ENCODE results near the gene NDFIP2.
A peak's percentile ranks its signal among the peaks of the same experiment; 100 is the strongest.

NDFIP2 gene

GRCh38 chr13:79532576-79532975, 51.6 kb downstream of the NDFIP2 start:
- no peak overlapping the region for H3K4me3 ChIP-seq (ENCODE audit: low read depth, low read length)
- TF ChIP-seq, protein P1, sequence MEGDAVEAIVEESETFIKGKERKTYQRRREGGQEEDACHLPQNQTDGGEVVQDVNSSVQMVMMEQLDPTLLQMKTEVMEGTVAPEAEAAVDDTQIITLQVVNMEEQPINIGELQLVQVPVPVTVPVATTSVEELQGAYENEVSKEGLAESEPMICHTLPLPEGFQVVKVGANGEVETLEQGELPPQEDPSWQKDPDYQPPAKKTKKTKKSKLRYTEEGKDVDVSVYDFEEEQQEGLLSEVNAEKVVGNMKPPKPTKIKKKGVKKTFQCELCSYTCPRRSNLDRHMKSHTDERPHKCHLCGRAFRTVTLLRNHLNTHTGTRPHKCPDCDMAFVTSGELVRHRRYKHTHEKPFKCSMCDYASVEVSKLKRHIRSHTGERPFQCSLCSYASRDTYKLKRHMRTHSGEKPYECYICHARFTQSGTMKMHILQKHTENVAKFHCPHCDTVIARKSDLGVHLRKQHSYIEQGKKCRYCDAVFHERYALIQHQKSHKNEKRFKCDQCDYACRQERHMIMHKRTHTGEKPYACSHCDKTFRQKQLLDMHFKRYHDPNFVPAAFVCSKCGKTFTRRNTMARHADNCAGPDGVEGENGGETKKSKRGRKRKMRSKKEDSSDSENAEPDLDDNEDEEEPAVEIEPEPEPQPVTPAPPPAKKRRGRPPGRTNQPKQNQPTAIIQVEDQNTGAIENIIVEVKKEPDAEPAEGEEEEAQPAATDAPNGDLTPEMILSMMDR (IDR thresholded peaks at IDR 0.05; ENCODE audit: low read depth, low read length) = no peak
- TF ChIP-seq POLR2A (IDR thresholded peaks at IDR 0.05; ENCODE audit: extremely low read depth, insufficient read length) = no peak
- no peak for TF ChIP-seq MYC (IDR thresholded peaks at IDR 0.05; ENCODE audit: low read depth, low read length)
- no peak for TF ChIP-seq MAX (IDR thresholded peaks at IDR 0.05; ENCODE audit: low read depth, low read length)
- no peak for DNase-seq (ENCODE audit: low read depth)

DNA sequence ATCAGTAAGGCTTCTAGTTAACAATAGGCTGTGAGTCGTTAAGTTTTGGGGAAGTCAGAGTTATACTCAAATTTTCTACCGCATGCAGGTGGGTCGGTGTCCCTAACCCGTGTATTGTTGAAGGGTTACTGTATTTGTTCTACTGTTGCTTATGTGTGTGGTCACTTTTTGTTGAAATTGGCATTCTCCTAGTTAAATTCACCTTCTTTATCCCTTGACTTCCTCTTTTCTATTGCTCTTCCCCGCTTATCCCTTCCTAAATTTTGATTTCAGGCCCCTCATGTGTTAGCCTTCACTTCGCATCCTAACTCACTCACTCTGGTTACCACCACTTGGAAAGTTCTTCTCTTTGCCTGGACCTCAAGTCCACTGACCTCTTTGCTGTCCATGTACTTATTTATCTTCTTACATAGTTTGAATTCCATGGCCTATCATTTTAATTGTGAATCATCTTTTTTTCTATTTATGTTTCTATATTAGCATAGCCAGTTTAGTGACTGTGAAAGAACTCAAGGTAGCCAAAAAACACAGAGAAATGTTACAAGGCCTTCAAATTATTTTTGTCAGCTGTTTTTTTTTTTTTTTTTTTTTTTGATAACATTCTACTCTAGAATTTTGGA, 52.9 kb downstream of the NDFIP2 start:
- DNase-seq (ENCODE audit: low read depth) = peak; percentile 10
- no peak overlapping the region for H3K4me3 ChIP-seq (ENCODE audit: low read depth, low read length)
- TF ChIP-seq, protein P1 (IDR thresholded peaks at IDR 0.05; ENCODE audit: low read depth, low read length) = no peak
- TF ChIP-seq MYC (IDR thresholded peaks at IDR 0.05; ENCODE audit: low read depth, low read length) (no peak), POLR2A (IDR thresholded peaks at IDR 0.05; ENCODE audit: extremely low read depth, insufficient read length) (no peak), MAX (IDR thresholded peaks at IDR 0.05; ENCODE audit: low read depth, low read length) (no peak)

GRCh38 chr13:79534596-79534995, 53.6 kb downstream of the NDFIP2 start:
- TF ChIP-seq POLR2A (IDR thresholded peaks at IDR 0.05; ENCODE audit: extremely low read depth, insufficient read length) (no peak), MAX (IDR thresholded peaks at IDR 0.05; ENCODE audit: low read depth, low read length) (no peak), MYC (IDR thresholded peaks at IDR 0.05; ENCODE audit: low read depth, low read length) (no peak)
- TF ChIP-seq, protein P1 (IDR thresholded peaks at IDR 0.05; ENCODE audit: low read depth, low read length) = no peak
- H3K4me3 ChIP-seq (ENCODE audit: low read depth, low read length) = no peak overlapping the region
- no peak for DNase-seq (ENCODE audit: low read depth)

DNA sequence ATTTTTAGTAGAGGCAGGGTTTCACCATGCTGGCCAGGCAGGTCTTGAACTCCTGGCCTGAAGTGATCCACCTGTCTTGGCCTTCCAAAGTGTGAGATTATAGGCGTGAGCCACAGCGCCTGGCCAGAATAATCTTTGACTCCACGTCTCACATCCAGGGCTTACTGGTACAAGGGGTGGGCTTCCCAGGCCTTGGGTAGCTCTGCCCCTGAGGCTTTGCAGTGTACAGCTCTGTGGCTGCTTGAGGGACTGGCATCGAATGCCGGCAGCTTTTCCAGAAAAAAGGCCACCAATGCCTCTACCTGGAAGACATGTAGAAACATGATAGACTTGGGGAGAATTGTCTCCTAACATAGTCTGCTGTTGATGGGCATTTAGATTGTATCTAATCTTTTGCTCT, 57.8 kb downstream of the NDFIP2 start:
- DNase-seq (ENCODE audit: low read depth) = no peak
- TF ChIP-seq MAX (IDR thresholded peaks at IDR 0.05; ENCODE audit: low read depth, low read length) (no peak), MYC (IDR thresholded peaks at IDR 0.05; ENCODE audit: low read depth, low read length) (no peak), POLR2A (IDR thresholded peaks at IDR 0.05; ENCODE audit: extremely low read depth, insufficient read length) (no peak)
- TF ChIP-seq, protein P1 (IDR thresholded peaks at IDR 0.05; ENCODE audit: low read depth, low read length) = no peak

DNA sequence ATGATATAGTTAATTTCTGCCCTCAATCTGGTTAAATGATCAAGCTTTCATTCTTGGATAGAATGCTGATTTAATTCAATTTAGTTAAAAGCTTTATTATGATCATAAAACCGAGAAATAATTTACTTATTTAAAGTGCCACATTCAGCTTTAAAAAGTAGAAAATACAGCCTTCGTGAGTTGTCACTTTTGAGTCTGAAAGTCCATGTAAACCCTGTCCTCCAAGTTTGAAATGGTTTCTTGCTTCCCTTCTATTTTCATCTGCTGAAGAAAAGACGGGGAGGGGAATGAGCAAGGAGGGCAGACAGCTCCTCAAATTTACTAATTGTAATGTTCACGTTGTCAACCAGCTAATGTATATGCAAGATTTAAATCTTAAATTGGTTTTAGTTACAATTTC, 59.5 kb downstream of the NDFIP2 start:
- DNase-seq (ENCODE audit: low read depth) = no peak
- TF ChIP-seq, protein P1 (IDR thresholded peaks at IDR 0.05; ENCODE audit: low read depth, low read length) = no peak
- TF ChIP-seq MAX (IDR thresholded peaks at IDR 0.05; ENCODE audit: low read depth, low read length) (no peak), MYC (IDR thresholded peaks at IDR 0.05; ENCODE audit: low read depth, low read length) (no peak)
- H3K4me3 ChIP-seq (ENCODE audit: low read depth, low read length) = no peak overlapping the region

More for the DNA sequence above, 57.8 kb downstream of the NDFIP2 start:
- no peak overlapping the region for H3K4me3 ChIP-seq (ENCODE audit: low read depth, low read length)
